Measurements from ENCODE around the gene NPTX1.

GRCh38 chr17:80516171-80516932 lies 39.9 kb upstream of the NPTX1 start:
- TF ChIP-seq, protein P1, sequence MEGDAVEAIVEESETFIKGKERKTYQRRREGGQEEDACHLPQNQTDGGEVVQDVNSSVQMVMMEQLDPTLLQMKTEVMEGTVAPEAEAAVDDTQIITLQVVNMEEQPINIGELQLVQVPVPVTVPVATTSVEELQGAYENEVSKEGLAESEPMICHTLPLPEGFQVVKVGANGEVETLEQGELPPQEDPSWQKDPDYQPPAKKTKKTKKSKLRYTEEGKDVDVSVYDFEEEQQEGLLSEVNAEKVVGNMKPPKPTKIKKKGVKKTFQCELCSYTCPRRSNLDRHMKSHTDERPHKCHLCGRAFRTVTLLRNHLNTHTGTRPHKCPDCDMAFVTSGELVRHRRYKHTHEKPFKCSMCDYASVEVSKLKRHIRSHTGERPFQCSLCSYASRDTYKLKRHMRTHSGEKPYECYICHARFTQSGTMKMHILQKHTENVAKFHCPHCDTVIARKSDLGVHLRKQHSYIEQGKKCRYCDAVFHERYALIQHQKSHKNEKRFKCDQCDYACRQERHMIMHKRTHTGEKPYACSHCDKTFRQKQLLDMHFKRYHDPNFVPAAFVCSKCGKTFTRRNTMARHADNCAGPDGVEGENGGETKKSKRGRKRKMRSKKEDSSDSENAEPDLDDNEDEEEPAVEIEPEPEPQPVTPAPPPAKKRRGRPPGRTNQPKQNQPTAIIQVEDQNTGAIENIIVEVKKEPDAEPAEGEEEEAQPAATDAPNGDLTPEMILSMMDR (IDR thresholded peaks at IDR 0.05; ENCODE audit: low read depth, low read length, missing input control): no peak
- no peak for TF ChIP-seq EGR1 (IDR thresholded peaks at IDR 0.05; ENCODE audit: low read depth in 2 of 2)
- TF ChIP-seq REST (IDR thresholded peaks at IDR 0.05): no peak
- no peak for TF ChIP-seq SP1 (IDR thresholded peaks at IDR 0.05)
- no peak for TF ChIP-seq ATF3 (IDR thresholded peaks at IDR 0.05)
- TF ChIP-seq MAX (IDR thresholded peaks at IDR 0.05): no peak
- TF ChIP-seq TAF1 (conservative IDR thresholded peaks at IDR 0.05): no peak
- TF ChIP-seq RAD21 (IDR thresholded peaks at IDR 0.05): no peak
- no peak for TF ChIP-seq GABPA (IDR thresholded peaks at IDR 0.05 in 1 of 2, conservative IDR thresholded peaks at IDR 0.05 in 1 of 2)
